Activated CD4-positive, CD25-positive, alpha-beta regulatory T cell (primary cell): Measurements from ENCODE around the gene ERBIN.
"Not testable (repeated sequence)": the region's sequence is repeated elsewhere in the genome, so short reads cannot be mapped to it uniquely, and the experiment has no call there.

Source experiments
- DNase-seq, 4 experiments: peaks; one replicate each; lab custom pipeline; 2025; lab: John Stamatoyannopoulos, UW

ERBIN gene

GRCh38 chr5:65915661-65916060, 10.7 kb upstream of the ERBIN start:
- DNase-seq, result not testable (repeated sequence)

GRCh38 chr5:65916066-65916465, 10.3 kb upstream of the ERBIN start:
- no peak for DNase-seq

- DNase-seq, result no peak
Observed at GRCh38 chr5:65916636-65917035, 9.7 kb upstream of the ERBIN start.

- no peak for DNase-seq
Observed at GRCh38 chr5:65919773-65920172, 6.6 kb upstream of the ERBIN start.

GRCh38 chr5:65923339-65923738, 3.0 kb upstream of the ERBIN start:
- DNase-seq, result no peak

GRCh38 chr5:65924366-65925043, 1.9 kb upstream of the ERBIN start:
- no peak for DNase-seq

- peak; percentile 25 to 61 (median 43) for DNase-seq
Observed at GRCh38 chr5:65925044-65925600, 1.3 kb upstream of the ERBIN start.

GRCh38 chr5:65925601-65926275, 637 bp upstream of the ERBIN start:
- peak; percentile 56 to 73 (median 64) for DNase-seq

- no peak for DNase-seq
Observed at GRCh38 chr5:65926893-65927292, 518 bp downstream of the ERBIN start.

GRCh38 chr5:65927503-65928321, 1.3 kb downstream of the ERBIN start:
- no peak for DNase-seq

GRCh38 chr5:65928322-65928752, 2.0 kb downstream of the ERBIN start:
- DNase-seq, result no peak

GRCh38 chr5:65928860-65929259, 2.5 kb downstream of the ERBIN start:
- no peak for DNase-seq

GRCh38 chr5:65932676-65933075, 6.3 kb downstream of the ERBIN start:
- no peak for DNase-seq

GRCh38 chr5:65933295-65933694, 6.9 kb downstream of the ERBIN start:
- no peak for DNase-seq

- no peak for DNase-seq
Observed at GRCh38 chr5:65938256-65938655, 11.9 kb downstream of the ERBIN start.

- no peak for DNase-seq
Observed at GRCh38 chr5:65943771-65944170, 17.4 kb downstream of the ERBIN start.

- DNase-seq, result no peak
Observed at GRCh38 chr5:65946198-65946745, 19.9 kb downstream of the ERBIN start.

- no peak for DNase-seq
Observed at GRCh38 chr5:65948115-65948747, 21.9 kb downstream of the ERBIN start.

- no peak for DNase-seq
Observed at GRCh38 chr5:65951330-65951729, 25.0 kb downstream of the ERBIN start.

GRCh38 chr5:65952259-65952658, 25.9 kb downstream of the ERBIN start:
- no peak for DNase-seq

GRCh38 chr5:65954200-65954599, 27.8 kb downstream of the ERBIN start:
- DNase-seq, result no peak

- no peak for DNase-seq
Observed at GRCh38 chr5:65955746-65956145, 29.4 kb downstream of the ERBIN start.
